ENCODE results near the gene CMYA5. TPM values are rescaled to one million over a fixed set of nuclear protein-coding genes. Genes with fewer than 3 reads are reported as not detected.
"Not testable (repeated sequence)": the region's sequence is repeated elsewhere in the genome, so short reads cannot be mapped to it uniquely, and the experiment has no call there.

CMYA5 gene
- total RNA-seq, 1 donor from 2014 or later: 2.0 TPM

DNA sequence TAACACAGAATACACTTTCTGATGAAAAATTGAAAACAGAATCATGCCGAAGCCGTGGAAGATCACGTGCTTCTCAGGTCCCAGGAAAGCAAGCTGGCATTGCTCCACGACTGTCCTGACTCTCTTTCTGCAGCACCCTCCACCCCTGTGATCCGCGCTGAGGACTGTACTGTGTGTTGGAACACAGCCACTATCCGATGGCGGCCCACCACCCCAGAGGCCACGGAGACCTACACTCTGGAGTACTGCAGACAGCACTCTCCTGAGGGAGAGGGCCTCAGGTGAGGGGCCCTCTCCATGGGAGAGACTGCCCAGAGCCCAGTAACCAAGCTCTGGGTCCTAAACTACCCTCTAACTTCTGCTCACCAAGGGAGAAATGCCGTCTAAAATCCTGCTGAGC, 73.3 kb downstream of the CMYA5 start:
- Histone ChIP-seq H3K4me1 (no peaks in the 10 kb centered on the region), H3K4me3 (no peak overlapping the region), H3K36me3 (no peaks in the 10 kb centered on the region), H3K27me3 (ENCODE audit: low read depth) (no peaks in the 10 kb centered on the region), H3K9me3 (no peaks in the 10 kb centered on the region), H3K27ac (no peak overlapping the region)
- ATAC-seq: no peak
- intact Hi-C loops (cut with DNase I): no loop called here
- TF ChIP-seq, protein P1, sequence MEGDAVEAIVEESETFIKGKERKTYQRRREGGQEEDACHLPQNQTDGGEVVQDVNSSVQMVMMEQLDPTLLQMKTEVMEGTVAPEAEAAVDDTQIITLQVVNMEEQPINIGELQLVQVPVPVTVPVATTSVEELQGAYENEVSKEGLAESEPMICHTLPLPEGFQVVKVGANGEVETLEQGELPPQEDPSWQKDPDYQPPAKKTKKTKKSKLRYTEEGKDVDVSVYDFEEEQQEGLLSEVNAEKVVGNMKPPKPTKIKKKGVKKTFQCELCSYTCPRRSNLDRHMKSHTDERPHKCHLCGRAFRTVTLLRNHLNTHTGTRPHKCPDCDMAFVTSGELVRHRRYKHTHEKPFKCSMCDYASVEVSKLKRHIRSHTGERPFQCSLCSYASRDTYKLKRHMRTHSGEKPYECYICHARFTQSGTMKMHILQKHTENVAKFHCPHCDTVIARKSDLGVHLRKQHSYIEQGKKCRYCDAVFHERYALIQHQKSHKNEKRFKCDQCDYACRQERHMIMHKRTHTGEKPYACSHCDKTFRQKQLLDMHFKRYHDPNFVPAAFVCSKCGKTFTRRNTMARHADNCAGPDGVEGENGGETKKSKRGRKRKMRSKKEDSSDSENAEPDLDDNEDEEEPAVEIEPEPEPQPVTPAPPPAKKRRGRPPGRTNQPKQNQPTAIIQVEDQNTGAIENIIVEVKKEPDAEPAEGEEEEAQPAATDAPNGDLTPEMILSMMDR (IDR thresholded peaks at IDR 0.05): no peak
- no peak for DNase-seq

DNA sequence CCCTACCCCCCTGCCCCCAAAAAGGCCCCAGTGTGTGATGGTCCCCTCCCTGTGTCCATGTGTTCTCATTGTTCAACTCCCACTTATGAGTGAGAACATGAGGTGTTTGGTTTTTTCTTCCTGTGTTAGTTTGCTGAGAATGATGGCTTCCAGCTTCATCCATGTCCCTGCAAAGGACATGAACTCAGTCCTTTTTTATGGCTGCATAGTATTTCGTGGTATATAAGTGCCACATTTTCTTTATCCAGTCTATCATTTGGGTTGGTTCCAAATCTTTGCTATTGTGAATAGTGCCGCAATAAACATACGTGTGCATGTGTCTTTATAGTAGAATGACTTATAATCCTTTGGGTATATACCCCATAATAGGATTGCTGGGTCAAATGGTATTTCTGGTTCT, 74.5 kb downstream of the CMYA5 start:
- H3K27me3 ChIP-seq (ENCODE audit: low read depth); H3K27ac ChIP-seq; ATAC-seq; DNase-seq; H3K4me1 ChIP-seq; H3K4me3 ChIP-seq; intact Hi-C loops (cut with DNase I); H3K9me3 ChIP-seq; H3K36me3 ChIP-seq: not testable (repeated sequence)

DNA sequence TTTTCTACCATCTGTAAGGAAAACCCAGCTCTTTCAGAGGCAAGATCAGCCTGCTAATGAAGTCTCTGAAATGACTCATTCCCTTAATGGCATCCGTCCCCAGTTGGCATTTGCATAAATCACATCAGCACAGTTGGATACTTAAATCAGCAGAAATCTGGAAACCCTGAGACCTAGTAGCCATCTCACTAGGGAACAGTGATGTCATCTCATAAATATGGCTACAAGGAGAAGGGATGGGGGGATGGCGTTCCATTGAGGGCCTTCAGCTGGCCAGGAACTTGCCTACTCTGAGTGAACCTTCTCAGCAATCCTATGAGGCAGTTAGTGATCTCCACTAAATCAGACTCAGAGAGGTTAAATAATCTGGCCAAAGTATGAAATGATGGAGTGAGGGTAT, 81.8 kb downstream of the CMYA5 start:
- ATAC-seq (no peak), DNase-seq (no peak)
- TF ChIP-seq, protein P1 (IDR thresholded peaks at IDR 0.05): no peak
- no peaks in the 10 kb centered on the region for H3K36me3 ChIP-seq
- H3K27me3 ChIP-seq (ENCODE audit: low read depth): no peaks in the 10 kb centered on the region
- H3K27ac ChIP-seq: no peak overlapping the region
- intact Hi-C loops (cut with DNase I): no loop called here
- H3K4me1 ChIP-seq: no peaks in the 10 kb centered on the region
- no peak overlapping the region for H3K4me3 ChIP-seq
- no peaks in the 10 kb centered on the region for H3K9me3 ChIP-seq

DNA sequence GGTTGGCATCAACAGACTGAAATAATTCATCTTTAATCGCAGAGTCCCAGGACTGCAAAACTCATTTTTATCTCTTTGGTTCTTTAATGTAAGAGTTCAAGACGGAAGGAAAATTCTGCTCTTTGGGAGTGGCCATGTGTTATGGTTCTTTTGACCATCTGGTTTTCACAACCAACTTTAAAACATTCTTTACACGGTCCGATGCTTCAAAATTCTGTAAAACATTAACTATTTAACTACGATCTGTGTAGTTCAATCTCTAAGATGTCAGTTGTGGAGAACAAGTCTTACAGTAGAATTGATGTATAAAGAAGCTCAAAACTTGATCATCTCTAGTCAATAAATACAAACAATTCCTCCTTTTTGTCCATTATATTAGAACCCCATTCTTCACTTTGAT, 83.0 kb downstream of the CMYA5 start:
- no peaks in the 10 kb centered on the region for H3K9me3 ChIP-seq
- H3K4me1 ChIP-seq: no peaks in the 10 kb centered on the region
- H3K27ac ChIP-seq: no peak overlapping the region
- DNase-seq (no peak), ATAC-seq (no peak)
- no peaks in the 10 kb centered on the region for H3K36me3 ChIP-seq
- H3K4me3 ChIP-seq: no peak overlapping the region
- TF ChIP-seq, protein P1 (IDR thresholded peaks at IDR 0.05): no peak
- H3K27me3 ChIP-seq (ENCODE audit: low read depth): no peaks in the 10 kb centered on the region
- intact Hi-C loops (cut with DNase I): no loop called here

DNA sequence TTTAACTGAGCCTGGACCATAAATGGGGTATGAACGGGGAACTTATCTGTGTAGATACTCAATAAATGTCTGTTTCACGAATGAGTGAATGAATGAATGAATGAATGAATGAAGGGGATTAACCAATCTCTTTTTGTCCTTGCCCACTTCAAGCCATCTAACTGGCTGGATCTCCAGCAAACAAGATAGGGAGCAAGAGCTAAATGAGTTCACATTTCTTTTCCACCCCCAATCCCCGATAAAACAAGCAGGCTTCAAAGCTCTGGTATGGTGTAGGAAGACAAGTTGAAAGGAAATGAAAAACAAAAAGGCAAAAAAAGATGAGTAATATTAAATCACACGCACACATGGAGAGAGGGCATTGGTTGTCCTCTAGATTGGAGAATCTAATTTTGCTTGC, 84.0 kb downstream of the CMYA5 start:
- no peak for ATAC-seq
- Histone ChIP-seq H3K27me3 (ENCODE audit: low read depth) (no peaks in the 10 kb centered on the region), H3K4me1 (no peaks in the 10 kb centered on the region), H3K4me3 (no peak overlapping the region), H3K9me3 (no peaks in the 10 kb centered on the region), H3K36me3 (no peaks in the 10 kb centered on the region), H3K27ac (no peak overlapping the region)
- no peak for DNase-seq
- intact Hi-C loops (cut with DNase I): no loop called here
- TF ChIP-seq, protein P1 (IDR thresholded peaks at IDR 0.05): no peak

DNA sequence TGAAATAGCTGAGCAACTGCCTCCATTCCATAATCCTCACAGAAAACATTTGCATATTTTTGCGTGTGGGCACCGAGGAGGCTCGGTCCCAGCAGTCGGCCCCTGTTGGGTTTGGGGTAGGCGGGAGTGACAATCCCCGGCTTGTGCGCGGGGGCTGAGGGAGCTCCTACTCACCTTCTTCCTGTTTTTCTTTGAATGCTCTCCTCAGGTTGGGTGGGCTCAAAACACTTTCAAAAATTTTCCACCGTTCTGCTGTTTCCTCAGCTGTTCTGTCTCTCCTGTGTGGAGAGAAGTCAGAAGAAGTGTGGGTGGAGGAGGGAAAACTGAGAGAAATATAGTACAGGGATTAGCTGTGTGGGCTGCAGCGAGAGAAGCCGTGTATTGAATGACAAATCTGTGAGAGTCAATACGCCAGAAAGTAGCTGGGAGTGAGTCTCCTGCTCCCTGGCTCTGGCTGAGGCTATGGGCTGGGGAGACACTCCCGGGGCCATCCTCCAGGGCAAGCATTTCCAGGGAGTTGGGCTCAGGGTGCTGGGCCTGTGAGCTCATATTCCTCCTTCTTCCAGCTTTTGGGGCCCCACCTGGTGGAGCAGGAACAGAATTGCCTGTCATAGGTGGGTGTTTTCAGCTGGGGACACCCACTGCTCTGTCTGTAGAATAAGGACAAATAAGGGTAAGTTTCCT, 84.7 kb downstream of the CMYA5 start:
- Histone ChIP-seq H3K27ac (no peak overlapping the region), H3K4me3 (no peak overlapping the region), H3K27me3 (ENCODE audit: low read depth) (no peaks in the 10 kb centered on the region), H3K9me3 (no peaks in the 10 kb centered on the region), H3K36me3 (no peaks in the 10 kb centered on the region), H3K4me1 (no peaks in the 10 kb centered on the region)
- DNase-seq: no peak
- TF ChIP-seq, protein P1 (IDR thresholded peaks at IDR 0.05): no peak
- intact Hi-C loops (cut with DNase I): no loop called here
- ATAC-seq: peak in 1 of 2 donors; percentile 24
